Activated effector memory CD4-positive, alpha-beta T cell treated with anti-CD3 and anti-CD28 coated beads, Interleukin-2, amount 50 U/mL, for 16 hours (primary cell): ENCODE measurements around the gene RASSF10.
"Not testable (repeated sequence)": the region's sequence is repeated elsewhere in the genome, so short reads cannot be mapped to it uniquely, and the experiment has no call there.

Source experiments
- DNase-seq: peaks from one replicate; pipeline ENCODE4 v3.0.0-alpha.2; 2020

The RASSF10 gene

DNA sequence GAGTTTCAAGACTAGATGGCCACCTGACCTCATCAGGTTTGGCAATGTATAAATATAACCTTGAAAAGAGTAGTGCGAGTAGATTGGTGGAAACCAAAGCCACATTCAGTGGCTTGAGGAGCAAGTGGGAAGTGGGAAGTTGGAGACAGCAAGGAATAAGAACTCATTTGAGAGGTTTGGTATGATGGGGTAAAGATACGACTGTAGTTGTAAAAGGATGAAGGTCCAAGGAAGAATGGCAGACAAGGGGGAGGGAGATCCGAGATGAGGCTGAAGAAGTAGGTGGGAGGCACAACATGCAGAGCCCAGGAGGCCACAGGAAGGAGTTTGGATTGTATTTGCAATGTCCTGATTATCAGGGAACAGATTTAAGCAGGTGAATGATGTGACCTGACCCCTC, 20.8 kb downstream of the RASSF10 start:
- DNase-seq = no peak

DNA sequence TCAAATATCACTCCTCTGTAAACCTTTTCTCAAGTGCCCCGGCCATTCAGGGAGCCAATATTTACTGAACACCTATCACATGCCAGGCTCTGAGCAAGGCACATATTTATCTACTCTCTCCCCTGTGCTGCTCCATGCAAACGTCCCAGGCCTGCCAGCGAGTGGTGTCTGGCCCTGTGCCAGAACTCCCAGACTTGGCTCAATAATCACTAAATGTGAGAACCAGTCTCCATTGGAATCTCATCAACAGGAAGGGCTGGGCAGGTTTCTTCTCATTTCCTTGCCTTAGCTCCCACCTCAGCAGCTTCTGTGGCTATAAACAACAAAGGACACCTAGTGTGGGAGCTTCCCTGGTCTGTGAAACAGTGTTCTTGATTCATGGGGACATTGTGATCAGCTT, 21.7 kb downstream of the RASSF10 start:
- no peak for DNase-seq

DNA sequence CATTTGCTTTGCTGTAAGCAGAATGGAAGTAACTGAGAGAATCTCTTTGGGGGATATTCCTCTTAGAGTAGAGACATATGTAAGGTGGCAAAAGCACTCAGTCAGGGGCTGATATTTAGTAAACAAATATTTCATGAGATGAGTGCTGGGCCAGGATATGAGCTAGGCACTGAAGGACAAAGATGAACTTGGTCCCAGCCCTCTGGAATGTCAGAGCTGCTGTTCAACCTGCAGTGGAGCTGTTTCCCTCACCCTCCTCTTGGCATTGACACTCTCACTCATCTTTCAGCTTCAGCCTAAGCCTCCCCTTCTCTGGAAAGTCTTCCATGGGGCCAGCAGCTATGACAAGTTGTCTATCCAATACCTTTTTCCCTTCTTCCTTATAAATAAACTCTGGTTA, 22.2 kb downstream of the RASSF10 start:
- no peak for DNase-seq

DNA sequence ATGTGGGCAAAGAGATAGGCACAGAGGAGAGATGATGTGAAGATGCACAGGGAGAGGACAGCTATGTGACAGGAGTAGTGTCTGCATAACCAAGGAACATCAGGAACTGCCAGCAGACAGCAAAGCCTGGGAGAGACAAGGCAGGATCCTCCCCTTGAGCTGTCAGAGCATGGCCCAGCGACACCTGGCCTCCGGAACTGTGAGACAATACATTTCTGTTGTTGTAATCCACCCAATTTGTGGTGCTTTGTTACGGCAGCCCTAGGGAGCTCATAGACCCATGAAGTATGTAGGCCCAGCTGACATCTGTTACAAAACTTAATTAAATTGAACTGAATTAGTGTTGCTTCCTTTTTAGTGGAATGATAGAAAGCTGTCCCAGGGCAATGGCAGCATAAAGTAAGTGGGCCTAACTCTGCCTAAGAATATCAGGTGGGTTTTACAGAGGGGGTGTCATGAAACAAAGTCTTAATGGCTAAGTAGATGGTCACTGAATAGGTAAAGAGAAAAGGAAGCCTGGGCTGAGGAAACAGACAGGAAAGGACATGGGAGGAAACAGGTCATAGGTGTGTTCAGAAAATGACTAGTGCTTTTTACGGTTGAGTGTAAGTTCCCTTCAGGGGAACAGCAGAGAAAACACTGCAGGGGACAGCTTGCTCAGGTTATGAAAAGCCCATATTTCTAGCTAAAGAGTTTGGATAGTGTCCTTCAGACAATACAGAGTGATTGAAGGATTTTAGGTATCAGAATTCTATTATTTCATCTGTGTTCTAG, 24.8 kb downstream of the RASSF10 start:
- no peak for DNase-seq

GRCh38 chr11:13035711-13036110, 26.6 kb downstream of the RASSF10 start:
- no peak for DNase-seq

- no peak for DNase-seq
Observed at GRCh38 chr11:13036235-13036634, 27.1 kb downstream of the RASSF10 start.

DNA sequence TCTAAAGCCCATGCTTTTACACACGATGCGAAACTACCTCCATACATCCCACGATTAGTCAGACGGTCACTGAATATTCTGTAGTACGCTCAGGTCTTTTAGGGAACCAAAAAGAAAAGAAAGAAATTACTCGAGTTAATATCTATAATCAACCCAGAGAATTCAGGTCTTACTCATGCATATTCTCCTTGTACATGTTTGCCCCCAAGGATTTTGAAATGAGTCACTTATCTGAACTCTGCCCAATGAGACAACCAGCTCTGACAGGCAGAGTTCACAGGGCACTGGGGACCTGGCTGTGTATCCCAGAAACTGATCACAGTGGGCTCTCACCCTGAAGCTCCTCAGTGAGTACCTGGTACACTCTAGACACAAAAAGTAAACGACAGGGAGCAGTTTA, 29.2 kb downstream of the RASSF10 start:
- DNase-seq = no peak

- DNase-seq = no peak
Observed at GRCh38 chr11:13039126-13039525, 30.0 kb downstream of the RASSF10 start.

DNA sequence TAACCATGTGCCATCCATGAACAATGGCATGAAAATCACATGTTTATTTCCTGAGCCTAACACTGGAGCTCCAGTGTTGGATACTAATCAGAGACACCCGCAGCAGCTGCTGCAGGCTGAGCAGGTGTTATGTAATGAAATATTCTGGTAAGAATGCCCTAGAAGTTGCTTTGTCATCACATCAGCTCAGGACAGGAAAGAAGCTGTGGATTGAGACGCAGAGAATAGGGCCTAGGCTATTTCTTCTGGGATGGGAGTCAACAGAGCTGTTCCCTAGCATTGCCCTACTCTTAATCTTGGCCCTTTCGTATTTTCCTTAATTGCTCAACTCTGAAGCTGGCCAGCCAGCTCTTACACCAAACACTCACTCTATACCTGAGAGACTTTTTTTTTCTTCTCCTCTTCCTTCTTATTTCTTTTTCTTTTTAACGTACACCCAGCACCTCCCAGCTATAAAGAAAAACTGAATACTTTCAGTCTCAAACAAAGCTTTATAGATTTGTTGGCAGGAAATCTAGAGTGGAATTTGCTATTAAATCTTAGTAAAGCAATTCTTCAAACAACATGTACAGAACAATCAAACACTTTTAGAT, 31.9 kb downstream of the RASSF10 start:
- DNase-seq = no peak

DNA sequence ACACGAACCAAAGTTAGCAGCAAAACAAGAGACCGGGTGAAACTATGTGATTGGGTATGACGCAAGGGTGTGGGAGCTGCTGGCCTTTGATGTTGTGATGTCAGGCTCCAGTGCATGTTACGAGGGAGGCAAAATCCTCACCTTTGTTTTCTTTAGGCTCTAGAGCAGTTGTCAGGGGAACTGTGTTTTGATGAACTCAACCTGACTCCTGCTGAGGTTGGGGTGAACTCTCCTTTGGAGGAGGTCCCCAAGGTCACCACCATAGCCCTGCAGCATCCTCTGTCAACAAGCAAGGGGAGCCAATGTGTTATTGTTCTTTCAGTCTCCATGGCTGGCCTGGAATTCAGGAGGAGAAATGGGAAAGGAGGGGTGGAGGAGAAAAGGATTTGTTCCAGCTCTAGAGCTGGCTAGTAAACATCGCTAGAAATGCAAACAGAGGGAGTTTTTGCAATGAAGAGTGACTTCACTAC, 33.8 kb downstream of the RASSF10 start:
- no peak for DNase-seq

- DNase-seq = no peak
Observed at GRCh38 chr11:13043912-13044628, 35.0 kb downstream of the RASSF10 start.

GRCh38 chr11:13045089-13045488, 36.0 kb downstream of the RASSF10 start:
- not testable (repeated sequence) for DNase-seq

GRCh38 chr11:13045734-13046133, 36.6 kb downstream of the RASSF10 start:
- no peak for DNase-seq

GRCh38 chr11:13046637-13047570, 37.8 kb downstream of the RASSF10 start:
- no peak for DNase-seq

GRCh38 chr11:13047884-13048283, 38.8 kb downstream of the RASSF10 start:
- DNase-seq = no peak

DNA sequence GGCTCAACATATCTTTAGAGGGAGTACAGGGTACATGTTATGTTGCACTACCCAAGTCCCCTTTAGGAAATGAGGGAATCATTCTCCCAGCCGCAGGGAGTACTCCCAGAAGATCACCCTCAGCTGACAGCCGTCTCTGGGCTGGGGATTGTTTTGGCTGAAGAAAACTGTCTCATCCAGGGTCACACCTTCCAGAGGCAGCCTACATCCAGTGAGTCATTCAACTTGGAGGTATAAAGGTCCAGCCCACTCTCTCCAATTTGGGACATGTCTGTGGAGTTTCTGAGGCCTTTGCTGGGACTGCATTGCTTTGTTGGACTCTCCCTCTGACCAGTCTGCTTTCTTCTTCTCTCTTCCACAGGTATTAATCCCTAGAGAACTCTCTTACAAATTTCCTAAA, 42.1 kb downstream of the RASSF10 start:
- no peak for DNase-seq

GRCh38 chr11:13052130-13052571, 43.0 kb downstream of the RASSF10 start:
- DNase-seq = no peak

- DNase-seq = no peak
Observed at GRCh38 chr11:13053255-13053917, 44.3 kb downstream of the RASSF10 start.

- no peak for DNase-seq
Observed at GRCh38 chr11:13054278-13054677, 45.2 kb downstream of the RASSF10 start.

GRCh38 chr11:13055200-13055599, 46.1 kb downstream of the RASSF10 start:
- DNase-seq = no peak

DNA sequence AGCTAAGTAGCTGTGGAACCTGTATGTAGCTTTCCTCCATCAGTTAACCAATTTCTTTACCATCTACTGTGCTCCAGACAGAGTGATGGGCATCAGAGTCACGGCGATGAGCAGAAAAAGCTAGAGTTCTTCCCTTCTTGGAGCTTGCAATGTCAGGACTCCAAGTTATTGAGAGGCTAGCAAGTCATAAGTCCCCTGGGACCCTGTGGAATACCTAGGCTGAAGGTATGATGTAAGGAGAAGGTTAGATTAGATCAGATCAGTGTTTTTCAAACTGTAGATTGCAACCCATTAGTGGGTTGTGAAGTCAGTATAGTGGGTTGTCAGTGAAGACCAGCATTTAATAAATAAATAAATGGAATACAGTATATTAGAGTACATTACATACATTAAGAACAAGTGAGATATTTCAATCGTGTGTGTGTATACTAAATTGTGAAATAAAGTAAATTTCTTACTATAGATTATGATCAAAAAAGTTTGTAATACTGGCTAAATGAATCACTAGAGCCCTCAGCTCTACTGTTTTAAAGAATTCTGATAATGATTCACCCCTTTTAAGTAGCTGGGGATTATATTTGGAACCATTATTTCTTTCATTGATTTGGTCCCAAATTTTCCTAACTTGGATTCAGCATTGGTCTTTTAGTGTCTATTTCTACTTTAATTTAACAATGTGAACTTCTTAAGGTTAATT, 52.3 kb downstream of the RASSF10 start:
- no peak for DNase-seq
